ENCODE measurements around the gene EYA3. TPM values are rescaled to one million over a fixed set of nuclear protein-coding genes. Genes with fewer than 3 reads are reported as not detected.

Gene EYA3
- total RNA-seq, 1 donor from 2014 or later, result 16.9 TPM

GRCh38 chr1:27928216-27928954, 160.0 kb downstream of the EYA3 start:
- intact Hi-C loops (cut with micrococcal nuclease), result no loop called here
- H3K4me3 ChIP-seq, result no peak overlapping the region
- H3K9me3 ChIP-seq (replicated peaks), result no peaks in the 10 kb centered on the region
- H3K36me3 ChIP-seq, result no peaks in the 10 kb centered on the region
- TF ChIP-seq CTCF (IDR thresholded peaks at IDR 0.05; ENCODE audit: borderline replicate concordance), result no peak
- no peak for DNase-seq
- H3K27ac ChIP-seq (replicated peaks), result no peak overlapping the region
- peaks cover 3% of the 10 kb centered on the region for H3K27me3 ChIP-seq (ENCODE audit: low read depth)
- no peaks in the 10 kb centered on the region for H3K4me1 ChIP-seq

- no peak for TF ChIP-seq CTCF (IDR thresholded peaks at IDR 0.05; ENCODE audit: borderline replicate concordance)
- intact Hi-C loops (cut with micrococcal nuclease), result no loop called here
Measured at GRCh38 chr1:27922272-27922671, 166.1 kb downstream of the EYA3 start.

More at GRCh38 chr1:27922272-27922671, 166.1 kb downstream of the EYA3 start:
- Histone ChIP-seq H3K27ac (replicated peaks) (no peak overlapping the region), H3K4me1 (no peaks in the 10 kb centered on the region), H3K36me3 (no peaks in the 10 kb centered on the region), H3K9me3 (replicated peaks) (no peaks in the 10 kb centered on the region), H3K4me3 (no peak overlapping the region), H3K27me3 (ENCODE audit: low read depth) (no peaks in the 10 kb centered on the region)
- DNase-seq, result no peak

Other genes with a start within 250 kb of the EYA3 start
- 4.9 TPM for gene THEMIS2, start 216.1 kb downstream of the EYA3 start, total RNA-seq
- gene RPA2, start 174.0 kb downstream of the EYA3 start, total RNA-seq, result 21.2 TPM
- not detected for gene SMPDL3B, start 153.6 kb downstream of the EYA3 start, total RNA-seq
- 4.8 TPM for gene XKR8, start 128.6 kb downstream of the EYA3 start, total RNA-seq
- 1.5 TPM for gene PTAFR, start 88.1 kb upstream of the EYA3 start, total RNA-seq
- 55.3 TPM for gene DNAJC8, start 144.4 kb upstream of the EYA3 start, total RNA-seq
- 430 TPM for gene ATP5IF1, start 147.5 kb upstream of the EYA3 start, total RNA-seq
- 3.0 TPM for gene SESN2, start 170.9 kb upstream of the EYA3 start, total RNA-seq
- gene MED18, start 240.4 kb upstream of the EYA3 start, total RNA-seq, result 10.8 TPM

Measured in left ventricle myocardium inferior (tissue), 1 donor.